ENCODE data around the gene HSPBAP1.
A peak's percentile ranks its signal among the peaks of the same experiment; 100 is the strongest.
"Not testable (repeated sequence)": the region's sequence is repeated elsewhere in the genome, so short reads cannot be mapped to it uniquely, and the experiment has no call there.

Gene HSPBAP1

GRCh38 chr3:122727294-122727693 is 66.3 kb downstream of the HSPBAP1 start:
- H3K56ac ChIP-seq (ENCODE audit: low read length) = no peak overlapping the region
- WGBS (ENCODE audit: extremely low coverage, insufficient coverage, low lambda C conversion rate) = no CpG with 5 or more reads among the region's 3 CpGs
- no peak overlapping the region for H3K4ac ChIP-seq (ENCODE audit: low read depth, low read length)
- no peaks in the 10 kb centered on the region for H3K27me3 ChIP-seq (ENCODE audit: insufficient read depth, low read length, poor library complexity)
- H3K18ac ChIP-seq (ENCODE audit: low read length) = no peak overlapping the region
- H2BK15ac ChIP-seq (replicated peaks; ENCODE audit: low read depth) = no peak overlapping the region
- H3K23ac ChIP-seq (ENCODE audit: low read length) = no peak overlapping the region
- no peak overlapping the region for H4K5ac ChIP-seq (ENCODE audit: low read length)
- DNase-seq = no peak
- H2AK5ac ChIP-seq (ENCODE audit: low read length) = no peak overlapping the region
- H3K36me3 ChIP-seq (ENCODE audit: control insufficient read depth, insufficient read depth, low read length) = no peaks in the 10 kb centered on the region
- no peak overlapping the region for H3K27ac ChIP-seq (ENCODE audit: low read depth, low read length)
- no peaks in the 10 kb centered on the region for H3K4me1 ChIP-seq (ENCODE audit: control insufficient read depth, low read depth, low read length)
- no peaks in the 10 kb centered on the region for H3K79me2 ChIP-seq (ENCODE audit: control insufficient read depth, insufficient read depth, low read length)
- H3K9ac ChIP-seq (ENCODE audit: low read length) = no peak overlapping the region
- H3K4me2 ChIP-seq (ENCODE audit: low read length) = no peak overlapping the region
- H4K8ac ChIP-seq (ENCODE audit: low read depth, low read length) = no peak overlapping the region
- no peaks in the 10 kb centered on the region for H3K79me1 ChIP-seq (ENCODE audit: low read length)
- no peak overlapping the region for H2BK120ac ChIP-seq (ENCODE audit: low read depth, low read length)
- no peak overlapping the region for H3K4me3 ChIP-seq (ENCODE audit: low read length)
- no peak overlapping the region for H2BK5ac ChIP-seq (ENCODE audit: low read length)

GRCh38 chr3:122725106-122725505 is 68.5 kb downstream of the HSPBAP1 start:
- H3K27ac ChIP-seq (ENCODE audit: low read depth, low read length) = no peak overlapping the region
- H3K23ac ChIP-seq (ENCODE audit: low read length) = no peak overlapping the region
- H3K79me1 ChIP-seq (ENCODE audit: low read length) = no peaks in the 10 kb centered on the region
- no peak overlapping the region for H4K5ac ChIP-seq (ENCODE audit: low read length)
- no peak overlapping the region for H2BK15ac ChIP-seq (replicated peaks; ENCODE audit: low read depth)
- no peak overlapping the region for H4K8ac ChIP-seq (ENCODE audit: low read depth, low read length)
- no peak overlapping the region for H2BK120ac ChIP-seq (ENCODE audit: low read depth, low read length)
- no peak overlapping the region for H3K56ac ChIP-seq (ENCODE audit: low read length)
- no peak overlapping the region for H2AK5ac ChIP-seq (ENCODE audit: low read length)
- H3K4me1 ChIP-seq (ENCODE audit: control insufficient read depth, low read depth, low read length) = no peaks in the 10 kb centered on the region
- H2BK5ac ChIP-seq (ENCODE audit: low read length) = no peak overlapping the region
- H3K18ac ChIP-seq (ENCODE audit: low read length) = no peak overlapping the region
- no peak overlapping the region for H3K4me3 ChIP-seq (ENCODE audit: low read length)
- H3K79me2 ChIP-seq (ENCODE audit: control insufficient read depth, insufficient read depth, low read length) = no peaks in the 10 kb centered on the region
- no peak overlapping the region for H3K4ac ChIP-seq (ENCODE audit: low read depth, low read length)
- no peak for DNase-seq
- no peak overlapping the region for H3K9ac ChIP-seq (ENCODE audit: low read length)
- H3K36me3 ChIP-seq (ENCODE audit: control insufficient read depth, insufficient read depth, low read length) = no peaks in the 10 kb centered on the region
- H3K4me2 ChIP-seq (ENCODE audit: low read length) = no peak overlapping the region
- no peaks in the 10 kb centered on the region for H3K27me3 ChIP-seq (ENCODE audit: insufficient read depth, low read length, poor library complexity)
- no CpG with 5 or more reads among the region's 20 CpGs for WGBS (ENCODE audit: extremely low coverage, insufficient coverage, low lambda C conversion rate)

DNA sequence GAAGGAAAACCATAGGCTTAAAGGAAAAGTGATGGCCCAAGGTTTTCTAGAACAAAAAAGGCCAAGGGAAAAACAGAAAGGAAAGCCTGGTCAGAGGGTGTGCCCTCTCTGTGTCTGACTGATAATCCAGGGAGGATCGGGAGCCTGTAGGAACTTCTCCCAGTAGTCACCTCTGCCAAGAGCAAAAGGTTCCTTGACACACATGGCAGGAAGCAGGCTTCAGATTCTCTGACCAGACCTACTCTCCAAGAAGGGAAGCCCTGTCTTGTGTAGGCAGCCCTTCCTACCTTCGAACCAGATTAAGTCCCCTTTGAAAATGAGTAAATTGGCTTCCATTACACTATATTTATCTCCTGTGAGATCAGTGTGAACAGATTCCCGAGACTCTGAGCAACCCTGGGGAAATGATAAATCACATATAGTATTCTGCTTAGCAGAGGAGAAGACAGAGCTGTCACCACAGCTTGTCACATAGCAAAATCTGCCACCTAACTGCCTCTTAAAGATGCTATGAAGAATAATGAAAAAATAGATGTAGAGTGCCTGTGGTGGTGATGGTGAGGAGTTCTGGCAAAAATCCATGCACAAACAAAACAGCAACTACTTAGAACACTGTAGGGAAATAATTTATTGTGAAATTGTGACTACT is 74.2 kb downstream of the HSPBAP1 start:
- Histone ChIP-seq H3K27me3 (ENCODE audit: insufficient read depth, low read length, poor library complexity) (no peaks in the 10 kb centered on the region), H3K4ac (ENCODE audit: low read depth, low read length) (no peak overlapping the region), H3K9ac (ENCODE audit: low read length) (no peak overlapping the region), H2BK5ac (ENCODE audit: low read length) (no peak overlapping the region), H3K27ac (ENCODE audit: low read depth, low read length) (no peak overlapping the region), H3K79me2 (ENCODE audit: control insufficient read depth, insufficient read depth, low read length) (no peaks in the 10 kb centered on the region), H2BK15ac (replicated peaks; ENCODE audit: low read depth) (no peak overlapping the region), H2BK120ac (ENCODE audit: low read depth, low read length) (no peak overlapping the region), H3K4me3 (ENCODE audit: low read length) (no peak overlapping the region), H3K4me2 (ENCODE audit: low read length) (no peak overlapping the region), H3K23ac (ENCODE audit: low read length) (no peak overlapping the region), H3K18ac (ENCODE audit: low read length) (no peak overlapping the region), H4K5ac (ENCODE audit: low read length) (no peak overlapping the region), H2AK5ac (ENCODE audit: low read length) (no peak overlapping the region), H4K8ac (ENCODE audit: low read depth, low read length) (no peak overlapping the region), H3K4me1 (ENCODE audit: control insufficient read depth, low read depth, low read length) (no peaks in the 10 kb centered on the region), H3K79me1 (ENCODE audit: low read length) (no peaks in the 10 kb centered on the region), H3K56ac (ENCODE audit: low read length) (no peak overlapping the region), H3K36me3 (ENCODE audit: control insufficient read depth, insufficient read depth, low read length) (no peaks in the 10 kb centered on the region)
- peak; percentile 14 for DNase-seq
- no CpG with 5 or more reads among the region's 3 CpGs for WGBS (ENCODE audit: extremely low coverage, insufficient coverage, low lambda C conversion rate)

DNA sequence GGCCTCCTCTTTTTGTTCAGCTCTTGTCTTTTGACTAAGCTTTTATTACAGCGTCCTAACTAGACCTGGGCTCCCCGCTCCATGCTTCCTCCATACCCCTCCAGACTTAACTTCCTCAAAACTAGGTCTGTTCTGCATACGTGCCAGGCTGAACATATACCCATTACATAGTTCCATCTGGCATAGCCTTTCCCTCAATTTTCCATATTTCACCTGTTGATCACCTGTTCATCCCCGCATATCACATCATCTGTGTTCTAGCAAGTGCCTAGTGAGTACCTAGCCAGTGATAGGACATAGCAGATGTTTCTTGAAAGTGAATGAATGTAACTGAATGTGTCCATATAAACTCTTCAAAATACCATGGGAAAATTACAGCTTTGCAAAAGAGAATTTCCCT is 77.0 kb downstream of the HSPBAP1 start:
- H3K36me3 ChIP-seq (ENCODE audit: control insufficient read depth, insufficient read depth, low read length) = no peaks in the 10 kb centered on the region
- H3K79me2 ChIP-seq (ENCODE audit: control insufficient read depth, insufficient read depth, low read length) = no peaks in the 10 kb centered on the region
- no peak overlapping the region for H2BK120ac ChIP-seq (ENCODE audit: low read depth, low read length)
- no CpG with 5 or more reads among the region's 4 CpGs for WGBS (ENCODE audit: extremely low coverage, insufficient coverage, low lambda C conversion rate)
- no peak overlapping the region for H3K4ac ChIP-seq (ENCODE audit: low read depth, low read length)
- H3K9ac ChIP-seq (ENCODE audit: low read length) = no peak overlapping the region
- no peaks in the 10 kb centered on the region for H3K4me1 ChIP-seq (ENCODE audit: control insufficient read depth, low read depth, low read length)
- no peak overlapping the region for H4K8ac ChIP-seq (ENCODE audit: low read depth, low read length)
- no peak overlapping the region for H3K56ac ChIP-seq (ENCODE audit: low read length)
- H2BK5ac ChIP-seq (ENCODE audit: low read length) = no peak overlapping the region
- no peak overlapping the region for H3K4me3 ChIP-seq (ENCODE audit: low read length)
- no peak overlapping the region for H4K5ac ChIP-seq (ENCODE audit: low read length)
- no peak overlapping the region for H2BK15ac ChIP-seq (replicated peaks; ENCODE audit: low read depth)
- H3K18ac ChIP-seq (ENCODE audit: low read length) = no peak overlapping the region
- no peak for DNase-seq
- H3K4me2 ChIP-seq (ENCODE audit: low read length) = no peak overlapping the region
- no peak overlapping the region for H3K23ac ChIP-seq (ENCODE audit: low read length)
- no peaks in the 10 kb centered on the region for H3K79me1 ChIP-seq (ENCODE audit: low read length)
- no peaks in the 10 kb centered on the region for H3K27me3 ChIP-seq (ENCODE audit: insufficient read depth, low read length, poor library complexity)
- no peak overlapping the region for H3K27ac ChIP-seq (ENCODE audit: low read depth, low read length)
- no peak overlapping the region for H2AK5ac ChIP-seq (ENCODE audit: low read length)

- H3K79me2 ChIP-seq (ENCODE audit: control insufficient read depth, insufficient read depth, low read length) = no peaks in the 10 kb centered on the region
- H3K4me3 ChIP-seq (ENCODE audit: low read length) = no peak overlapping the region
- H2BK15ac ChIP-seq (replicated peaks; ENCODE audit: low read depth) = no peak overlapping the region
- no peaks in the 10 kb centered on the region for H3K79me1 ChIP-seq (ENCODE audit: low read length)
- DNase-seq = no peak
- H3K4me2 ChIP-seq (ENCODE audit: low read length) = no peak overlapping the region
- H2AK5ac ChIP-seq (ENCODE audit: low read length) = no peak overlapping the region
- no peak overlapping the region for H3K18ac ChIP-seq (ENCODE audit: low read length)
- no peak overlapping the region for H3K9ac ChIP-seq (ENCODE audit: low read length)
- H3K4me1 ChIP-seq (ENCODE audit: control insufficient read depth, low read depth, low read length) = no peaks in the 10 kb centered on the region
- H3K27me3 ChIP-seq (ENCODE audit: insufficient read depth, low read length, poor library complexity) = no peaks in the 10 kb centered on the region
- H4K5ac ChIP-seq (ENCODE audit: low read length) = no peak overlapping the region
- H2BK120ac ChIP-seq (ENCODE audit: low read depth, low read length) = no peak overlapping the region
- H3K56ac ChIP-seq (ENCODE audit: low read length) = no peak overlapping the region
- H4K8ac ChIP-seq (ENCODE audit: low read depth, low read length) = no peak overlapping the region
- no peak overlapping the region for H3K27ac ChIP-seq (ENCODE audit: low read depth, low read length)
- no peak overlapping the region for H2BK5ac ChIP-seq (ENCODE audit: low read length)
- no CpG with 5 or more reads among the region's 3 CpGs for WGBS (ENCODE audit: extremely low coverage, insufficient coverage, low lambda C conversion rate)
- no peak overlapping the region for H3K23ac ChIP-seq (ENCODE audit: low read length)
- no peak overlapping the region for H3K4ac ChIP-seq (ENCODE audit: low read depth, low read length)
- H3K36me3 ChIP-seq (ENCODE audit: control insufficient read depth, insufficient read depth, low read length) = no peaks in the 10 kb centered on the region
Measured at GRCh38 chr3:122714273-122714672, 79.4 kb downstream of the HSPBAP1 start.

DNA sequence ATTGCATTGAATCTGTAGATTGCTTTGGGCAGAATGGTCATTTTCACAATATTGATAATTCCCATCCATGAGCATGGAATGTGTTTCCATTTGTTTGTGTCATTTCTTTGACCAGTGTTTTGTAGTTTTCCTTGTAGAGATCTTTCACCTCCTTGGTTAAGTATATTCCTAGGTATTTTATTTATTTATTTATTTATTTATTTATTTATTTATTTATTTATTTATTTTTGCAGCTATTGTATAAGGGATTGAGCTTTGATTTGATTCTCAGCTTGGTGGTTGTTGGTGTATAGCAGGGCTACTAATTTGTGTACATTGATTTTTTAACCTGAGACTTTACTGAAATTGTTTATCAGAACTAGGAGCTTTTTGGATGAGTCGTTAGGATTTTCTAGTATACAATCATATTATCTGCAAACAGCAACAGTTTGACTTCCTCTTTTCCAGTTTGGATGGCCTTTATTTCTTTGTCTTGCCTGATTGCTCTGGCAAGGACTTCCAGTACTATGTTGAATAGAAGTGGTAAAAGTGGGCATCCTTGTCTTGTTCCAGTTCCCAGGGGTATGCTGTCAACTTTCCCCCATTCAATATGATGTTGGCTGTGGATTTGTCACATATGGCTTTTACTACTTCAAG is 82.9 kb downstream of the HSPBAP1 start:
- H3K79me2 ChIP-seq (ENCODE audit: control insufficient read depth, insufficient read depth, low read length); H3K23ac ChIP-seq (ENCODE audit: low read length); H3K4ac ChIP-seq (ENCODE audit: low read depth, low read length); H2BK5ac ChIP-seq (ENCODE audit: low read length); H3K9ac ChIP-seq (ENCODE audit: low read length); H3K79me1 ChIP-seq (ENCODE audit: low read length); H3K4me1 ChIP-seq (ENCODE audit: control insufficient read depth, low read depth, low read length); H2BK120ac ChIP-seq (ENCODE audit: low read depth, low read length); H2AK5ac ChIP-seq (ENCODE audit: low read length); H3K4me2 ChIP-seq (ENCODE audit: low read length); H3K36me3 ChIP-seq (ENCODE audit: control insufficient read depth, insufficient read depth, low read length); H4K5ac ChIP-seq (ENCODE audit: low read length); DNase-seq; H2BK15ac ChIP-seq (replicated peaks; ENCODE audit: low read depth); H3K27me3 ChIP-seq (ENCODE audit: insufficient read depth, low read length, poor library complexity); H3K27ac ChIP-seq (ENCODE audit: low read depth, low read length); H3K56ac ChIP-seq (ENCODE audit: low read length); H3K4me3 ChIP-seq (ENCODE audit: low read length); H4K8ac ChIP-seq (ENCODE audit: low read depth, low read length); H3K18ac ChIP-seq (ENCODE audit: low read length): not testable (repeated sequence)
- no CpG with 5 or more reads among the region's 1 CpG for WGBS (ENCODE audit: extremely low coverage, insufficient coverage, low lambda C conversion rate)
